ENCODE data around the gene KCTD3. TPM values are rescaled to one million over a fixed set of nuclear protein-coding genes. Genes with fewer than 3 reads are reported as not detected.
A peak's percentile ranks its signal among the peaks of the same experiment; 100 is the strongest.

KCTD3 gene
- polyA plus RNA-seq, 1 donor from 2014 or later, result 1.3 TPM

DNA sequence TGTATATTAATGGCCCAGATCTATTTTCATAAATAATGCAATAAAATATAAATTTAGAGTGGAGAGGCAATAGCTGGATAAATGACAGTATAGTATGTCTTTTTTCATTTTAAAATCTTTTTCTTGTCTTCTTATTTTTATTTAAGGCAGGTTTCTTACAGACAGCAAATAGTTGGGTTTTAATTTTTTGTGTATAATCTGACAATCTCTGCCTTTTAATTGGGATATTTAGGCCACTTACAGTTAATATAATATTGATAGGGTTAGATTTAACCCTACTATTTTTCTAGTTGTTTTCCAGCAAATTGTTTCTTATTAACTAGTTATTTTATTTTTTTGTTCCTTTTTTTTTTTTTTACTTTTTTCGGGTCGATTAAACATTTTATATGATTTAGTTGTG lies 23.3 kb upstream of the KCTD3 start:
- H3K4me3 Mint-ChIP-seq, result no peak overlapping the region
- H3K4me1 Mint-ChIP-seq, result no peaks in the 10 kb centered on the region
- H3K9me3 Mint-ChIP-seq, result peaks cover 0 to 2% (median 0%) of the 10 kb centered on the region in 3 donors
- H3K27me3 Mint-ChIP-seq, result peaks cover 2% of the 10 kb centered on the region
- H3K36me3 Mint-ChIP-seq, result no peaks in the 10 kb centered on the region
- H3K27ac Mint-ChIP-seq, result no peak overlapping the region

DNA sequence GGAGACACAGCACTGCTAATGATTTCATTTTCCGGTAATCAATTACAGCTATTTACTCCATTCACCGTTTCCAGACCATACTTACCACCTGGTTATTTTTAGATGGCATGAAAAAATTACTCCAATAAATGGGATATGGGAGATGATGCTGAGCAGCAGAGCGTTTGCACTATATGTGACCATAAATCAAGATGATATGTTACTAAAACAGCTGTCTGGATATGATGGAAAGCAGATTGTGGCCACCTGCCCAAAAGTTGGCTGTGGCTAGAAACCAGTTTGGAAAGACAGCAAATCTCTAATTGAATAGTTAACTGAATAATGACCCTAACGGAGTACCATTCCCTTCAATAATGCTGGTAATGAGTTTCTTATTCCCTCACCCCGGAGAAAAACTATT lies 22.5 kb upstream of the KCTD3 start:
- H3K4me3 Mint-ChIP-seq, result no peak overlapping the region
- H3K4me1 Mint-ChIP-seq, result no peaks in the 10 kb centered on the region
- peaks cover 0 to 4% (median 0%) of the 10 kb centered on the region in 3 donors for H3K9me3 Mint-ChIP-seq
- H3K36me3 Mint-ChIP-seq, result no peaks in the 10 kb centered on the region
- peaks cover 2% of the 10 kb centered on the region for H3K27me3 Mint-ChIP-seq
- no peak overlapping the region for H3K27ac Mint-ChIP-seq

DNA sequence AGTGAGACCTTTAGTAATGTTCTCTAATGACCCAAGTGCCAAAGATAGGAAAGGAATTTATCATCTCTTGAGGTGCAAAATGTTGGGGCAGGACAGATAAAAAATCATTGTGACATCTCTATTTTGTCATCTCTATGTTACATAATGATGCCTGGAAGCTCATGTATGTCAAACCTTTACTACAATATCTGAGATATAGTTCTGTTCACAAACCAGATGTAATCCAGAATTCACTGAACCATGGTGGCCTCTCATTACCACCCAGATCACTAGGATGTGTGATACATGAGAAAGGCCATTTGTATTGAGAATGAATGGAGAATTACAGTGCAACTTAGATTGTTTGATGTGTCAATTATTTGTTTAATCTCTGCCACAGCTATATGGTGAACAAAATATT lies 22.0 kb upstream of the KCTD3 start:
- Mint-ChIP-seq H3K9me3 (peaks cover 0 to 4% (median 0%) of the 10 kb centered on the region in 3 donors), H3K27me3 (peaks cover 2% of the 10 kb centered on the region), H3K36me3 (no peaks in the 10 kb centered on the region), H3K4me3 (no peak overlapping the region), H3K27ac (no peak overlapping the region), H3K4me1 (no peaks in the 10 kb centered on the region)

DNA sequence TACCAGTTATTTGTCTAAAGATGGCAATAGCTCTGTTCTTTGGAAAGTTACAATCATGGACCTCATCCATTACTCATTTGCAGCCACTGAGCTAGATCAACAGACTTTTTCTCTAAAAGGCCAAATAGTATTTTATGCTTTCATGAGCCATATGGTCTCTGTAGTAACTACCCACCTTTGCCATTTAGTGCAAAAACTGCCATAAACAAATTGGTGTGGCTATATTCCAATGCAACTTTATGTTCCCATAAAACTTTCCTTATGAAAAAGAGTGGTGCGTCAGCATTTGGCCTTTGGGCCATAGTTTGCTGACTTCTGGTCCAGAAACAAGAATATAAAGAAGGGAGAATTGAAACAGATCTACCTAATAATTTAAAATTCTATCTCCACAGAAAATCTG lies 20.1 kb upstream of the KCTD3 start:
- Mint-ChIP-seq H3K4me3 (no peak overlapping the region), H3K4me1 (no peaks in the 10 kb centered on the region), H3K9me3 (peaks cover 0 to 4% (median 0%) of the 10 kb centered on the region in 3 donors), H3K36me3 (no peaks in the 10 kb centered on the region), H3K27me3 (no peaks in the 10 kb centered on the region), H3K27ac (no peak overlapping the region)

DNA sequence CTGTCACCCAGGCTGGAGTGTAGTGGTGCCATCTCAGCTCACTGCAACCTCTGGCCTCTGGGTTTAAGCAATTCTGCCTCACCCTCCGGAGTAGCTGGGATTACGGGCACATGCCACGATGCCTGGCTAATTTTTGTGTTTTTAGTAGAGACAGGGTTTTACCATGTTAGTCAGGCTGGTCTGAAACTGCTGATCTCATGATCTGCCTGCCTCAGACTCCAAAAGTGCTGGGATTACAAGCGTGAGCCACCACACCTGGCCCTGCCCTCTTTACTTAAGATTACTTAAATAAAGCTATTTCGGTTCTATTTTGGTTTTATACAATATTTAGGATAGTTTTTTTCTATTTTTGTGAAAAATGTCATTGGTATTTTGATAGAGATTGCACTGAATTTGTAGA lies 15.3 kb upstream of the KCTD3 start:
- peaks cover 5 to 7% (median 6%) of the 10 kb centered on the region in 3 donors for H3K9me3 Mint-ChIP-seq
- peaks cover 2% of the 10 kb centered on the region for H3K36me3 Mint-ChIP-seq
- no peak overlapping the region for H3K4me3 Mint-ChIP-seq
- H3K27ac Mint-ChIP-seq, result no peak overlapping the region
- H3K4me1 Mint-ChIP-seq, result no peaks in the 10 kb centered on the region
- H3K27me3 Mint-ChIP-seq, result no peaks in the 10 kb centered on the region

DNA sequence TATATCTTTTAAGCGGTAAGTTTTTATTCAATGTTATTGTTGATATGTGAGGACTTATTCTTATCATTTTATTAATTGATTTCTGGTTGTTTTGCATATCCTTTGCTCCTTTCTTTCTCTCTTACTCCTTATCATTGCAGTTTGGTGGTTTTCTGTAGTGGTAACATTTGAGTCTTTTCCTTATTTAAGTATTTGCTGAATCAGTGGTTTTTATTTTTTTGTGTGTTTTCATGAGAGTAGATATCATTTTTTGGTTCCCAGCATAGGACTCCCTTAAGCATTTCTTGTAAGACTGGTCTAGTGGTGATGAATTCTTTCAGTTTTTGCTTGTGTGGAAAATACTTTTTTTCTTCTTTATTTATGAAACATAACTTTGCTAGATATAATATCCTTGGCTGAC lies 12.2 kb upstream of the KCTD3 start:
- Mint-ChIP-seq H3K27ac (no peak overlapping the region), H3K4me3 (no peak overlapping the region), H3K4me1 (no peaks in the 10 kb centered on the region), H3K27me3 (no peaks in the 10 kb centered on the region), H3K9me3 (peaks cover 5 to 11% (median 9%) of the 10 kb centered on the region in 3 donors), H3K36me3 (peaks cover 2% of the 10 kb centered on the region)

DNA sequence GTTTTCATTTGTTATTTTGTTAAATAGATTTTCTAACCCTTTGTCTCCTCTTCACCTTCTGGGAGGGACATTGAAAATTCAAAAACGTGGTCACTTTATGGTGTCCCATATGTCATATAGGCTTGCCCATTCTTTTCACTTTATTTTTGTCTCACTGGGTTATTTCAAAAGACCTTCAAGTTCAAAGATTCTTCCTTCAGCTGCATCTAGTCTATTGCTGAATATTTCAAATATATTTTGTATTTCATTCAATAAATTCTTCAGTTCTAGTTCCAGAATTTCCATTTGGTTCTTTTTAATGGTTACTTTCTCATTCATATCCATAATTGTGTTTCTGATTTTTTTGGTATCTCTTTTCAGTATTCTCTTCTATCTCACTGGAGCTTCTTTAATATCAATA lies 11.6 kb upstream of the KCTD3 start:
- H3K9me3 Mint-ChIP-seq, result peaks cover 5 to 11% (median 9%) of the 10 kb centered on the region in 3 donors
- no peak overlapping the region for H3K27ac Mint-ChIP-seq
- peaks cover 2% of the 10 kb centered on the region for H3K36me3 Mint-ChIP-seq
- H3K27me3 Mint-ChIP-seq, result no peaks in the 10 kb centered on the region
- H3K4me3 Mint-ChIP-seq, result no peak overlapping the region
- H3K4me1 Mint-ChIP-seq, result no peaks in the 10 kb centered on the region

DNA sequence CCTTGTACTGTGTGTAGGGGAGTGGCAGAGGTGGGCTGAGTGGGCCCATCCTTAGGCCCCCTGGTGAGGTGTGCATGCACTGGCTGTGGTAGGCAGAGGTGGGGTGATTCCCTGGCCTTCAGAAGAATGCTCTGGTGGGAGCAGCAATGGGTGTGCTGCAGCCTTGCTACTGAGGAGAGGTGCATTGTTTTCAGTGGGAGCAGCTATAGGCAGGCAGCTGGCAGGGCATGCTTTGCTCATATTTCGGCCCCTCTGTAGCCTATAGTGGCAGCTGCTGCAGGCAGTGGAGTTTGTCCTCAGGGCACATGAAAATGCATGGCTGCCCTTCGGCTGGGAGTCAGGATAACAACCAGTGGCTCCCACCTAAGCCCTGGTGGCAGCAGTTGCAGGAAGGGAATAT lies 10.1 kb upstream of the KCTD3 start:
- Mint-ChIP-seq H3K36me3 (peaks cover 2% of the 10 kb centered on the region), H3K27me3 (peaks cover 4% of the 10 kb centered on the region), H3K4me1 (no peaks in the 10 kb centered on the region), H3K27ac (no peak overlapping the region), H3K4me3 (no peak overlapping the region), H3K9me3 (peaks cover 5 to 11% (median 9%) of the 10 kb centered on the region in 3 donors)

DNA sequence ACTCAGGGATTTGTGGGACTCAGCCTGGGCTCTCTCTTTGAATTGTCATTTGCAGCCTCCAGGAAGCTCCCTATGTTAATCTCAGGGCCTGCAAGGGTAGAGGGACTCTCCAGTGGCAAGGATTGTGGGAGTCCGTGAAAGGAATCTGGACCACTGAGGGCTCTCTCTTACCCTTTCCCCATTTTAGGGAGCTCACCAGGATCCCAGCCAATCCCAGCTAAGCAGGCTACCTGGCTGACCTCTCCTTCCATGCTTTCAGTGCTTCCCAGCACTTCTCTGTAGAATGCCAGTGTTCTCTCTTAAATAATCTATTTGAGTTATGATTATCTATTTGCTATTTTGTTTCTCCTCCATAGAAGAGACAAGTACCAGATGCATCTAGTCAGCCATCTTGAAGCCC lies 9.6 kb upstream of the KCTD3 start:
- H3K36me3 Mint-ChIP-seq, result peaks cover 2% of the 10 kb centered on the region
- H3K9me3 Mint-ChIP-seq, result peaks cover 5 to 11% (median 9%) of the 10 kb centered on the region in 3 donors
- H3K4me3 Mint-ChIP-seq, result no peak overlapping the region
- peaks cover 4% of the 10 kb centered on the region for H3K27me3 Mint-ChIP-seq
- H3K27ac Mint-ChIP-seq, result no peak overlapping the region
- no peaks in the 10 kb centered on the region for H3K4me1 Mint-ChIP-seq

DNA sequence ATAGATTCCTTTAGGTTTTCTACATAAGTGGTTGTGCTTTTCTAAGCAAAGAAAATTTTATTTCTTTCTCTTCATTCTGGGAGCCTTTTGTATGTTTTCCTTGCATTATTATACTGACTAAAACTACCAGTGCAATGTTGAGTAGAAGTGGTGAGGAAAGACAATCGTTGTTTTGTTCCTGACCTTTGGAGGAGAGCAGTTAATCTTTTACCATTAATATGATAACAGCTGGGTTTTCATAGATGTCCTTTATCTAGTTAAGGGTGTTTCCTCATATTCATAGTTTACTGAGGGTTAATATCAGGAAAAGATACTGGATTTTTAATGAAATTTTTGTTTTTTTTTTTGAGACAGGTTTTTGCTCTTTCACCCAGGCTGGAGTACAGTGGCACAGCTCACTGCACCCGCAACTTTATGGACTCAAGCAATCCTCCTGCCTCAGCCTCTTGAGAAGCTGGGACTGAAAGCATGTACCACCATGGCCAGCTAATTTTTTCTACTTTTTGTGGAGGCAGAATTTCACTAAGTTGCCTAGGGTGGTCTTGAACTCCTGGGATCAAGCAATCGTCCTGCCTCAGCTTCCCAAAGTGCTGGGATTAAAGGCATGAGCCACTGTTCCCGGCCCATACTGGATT lies 9.0 kb upstream of the KCTD3 start:
- Mint-ChIP-seq H3K36me3 (peaks cover 2% of the 10 kb centered on the region), H3K4me1 (no peaks in the 10 kb centered on the region), H3K27ac (no peak overlapping the region), H3K4me3 (no peak overlapping the region), H3K9me3 (peaks cover 5 to 11% (median 9%) of the 10 kb centered on the region in 3 donors), H3K27me3 (peaks cover 4% of the 10 kb centered on the region)

DNA sequence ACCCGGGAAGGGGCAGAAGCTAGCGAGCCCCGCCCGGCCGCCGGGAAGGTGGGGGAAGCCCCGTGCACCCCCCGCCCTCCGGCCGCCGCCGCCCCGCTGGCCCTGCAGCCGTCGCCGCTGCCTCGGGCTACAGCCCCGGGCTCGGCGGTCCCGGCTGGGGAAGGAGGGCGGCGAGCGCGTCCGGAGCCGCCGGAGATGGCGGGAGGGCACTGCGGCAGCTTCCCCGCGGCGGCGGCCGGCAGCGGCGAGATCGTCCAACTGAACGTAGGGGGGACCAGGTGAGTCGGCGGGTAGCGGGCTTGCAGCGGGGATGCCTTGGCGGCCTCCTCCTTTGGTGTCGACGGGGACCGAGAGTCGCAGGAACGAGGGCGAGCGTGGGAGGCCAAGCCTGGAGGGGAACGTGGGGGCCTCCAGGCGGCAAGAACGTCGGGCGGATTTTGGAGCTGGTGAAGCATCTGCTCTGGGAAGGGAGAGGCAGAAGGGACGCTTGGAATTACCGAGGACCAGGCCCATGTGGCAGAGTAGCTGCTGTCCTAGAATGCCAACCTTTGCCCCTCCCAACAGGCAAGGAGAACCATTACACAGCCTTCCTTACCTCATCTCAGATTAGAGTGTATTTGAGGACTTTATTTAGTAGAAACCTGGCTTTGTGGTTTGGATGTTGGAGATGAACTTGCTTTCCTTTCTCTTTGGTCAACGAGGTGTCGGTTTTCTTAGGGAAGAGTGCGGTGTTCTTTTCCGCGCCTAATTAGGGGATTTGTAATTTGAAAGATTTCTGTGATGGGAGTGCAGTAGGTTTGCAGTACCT lies 591 bp downstream of the KCTD3 start:
- Mint-ChIP-seq H3K27ac (peak overlapping the region in 1 of 3 donors; percentile 87), H3K4me1 (peaks cover 9 to 17% (median 10%) of the 10 kb centered on the region in 3 donors)

DNA sequence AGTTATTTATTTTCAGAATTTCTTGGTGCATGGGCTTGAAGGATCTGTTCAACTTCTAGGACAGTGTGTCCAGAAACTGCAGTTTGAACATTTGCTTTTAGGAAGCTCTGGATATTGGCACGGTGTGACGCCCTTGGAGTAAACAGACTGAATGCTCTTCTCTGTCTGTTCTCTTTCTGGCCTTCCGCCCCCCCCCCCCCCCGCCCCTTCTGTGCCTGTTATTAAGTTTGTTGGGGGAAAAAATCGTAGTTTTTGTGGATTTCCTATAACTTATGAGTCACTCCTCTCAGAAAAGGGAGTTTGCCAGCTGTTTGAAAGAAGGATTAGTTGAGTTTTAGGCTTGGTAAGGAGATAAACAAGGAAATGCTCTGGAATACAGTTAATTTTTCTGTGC lies 1.2 kb downstream of the KCTD3 start:
- H3K27ac Mint-ChIP-seq, result peak overlapping the region in 1 of 3 donors; percentile 87
- H3K27me3 Mint-ChIP-seq, result peaks cover 4% of the 10 kb centered on the region
- H3K4me3 Mint-ChIP-seq, result peak overlapping the region; percentile 85 to 97 (median 90)
- H3K9me3 Mint-ChIP-seq, result no peaks in the 10 kb centered on the region
- no peaks in the 10 kb centered on the region for H3K36me3 Mint-ChIP-seq
- peaks cover 9 to 17% (median 10%) of the 10 kb centered on the region in 3 donors for H3K4me1 Mint-ChIP-seq

More for the DNA sequence above, 591 bp downstream of the KCTD3 start:
- peak overlapping the region; percentile 85 to 97 (median 92) for H3K4me3 Mint-ChIP-seq
- no peaks in the 10 kb centered on the region for H3K9me3 Mint-ChIP-seq
- peaks cover 4% of the 10 kb centered on the region for H3K27me3 Mint-ChIP-seq
- no peaks in the 10 kb centered on the region for H3K36me3 Mint-ChIP-seq

DNA sequence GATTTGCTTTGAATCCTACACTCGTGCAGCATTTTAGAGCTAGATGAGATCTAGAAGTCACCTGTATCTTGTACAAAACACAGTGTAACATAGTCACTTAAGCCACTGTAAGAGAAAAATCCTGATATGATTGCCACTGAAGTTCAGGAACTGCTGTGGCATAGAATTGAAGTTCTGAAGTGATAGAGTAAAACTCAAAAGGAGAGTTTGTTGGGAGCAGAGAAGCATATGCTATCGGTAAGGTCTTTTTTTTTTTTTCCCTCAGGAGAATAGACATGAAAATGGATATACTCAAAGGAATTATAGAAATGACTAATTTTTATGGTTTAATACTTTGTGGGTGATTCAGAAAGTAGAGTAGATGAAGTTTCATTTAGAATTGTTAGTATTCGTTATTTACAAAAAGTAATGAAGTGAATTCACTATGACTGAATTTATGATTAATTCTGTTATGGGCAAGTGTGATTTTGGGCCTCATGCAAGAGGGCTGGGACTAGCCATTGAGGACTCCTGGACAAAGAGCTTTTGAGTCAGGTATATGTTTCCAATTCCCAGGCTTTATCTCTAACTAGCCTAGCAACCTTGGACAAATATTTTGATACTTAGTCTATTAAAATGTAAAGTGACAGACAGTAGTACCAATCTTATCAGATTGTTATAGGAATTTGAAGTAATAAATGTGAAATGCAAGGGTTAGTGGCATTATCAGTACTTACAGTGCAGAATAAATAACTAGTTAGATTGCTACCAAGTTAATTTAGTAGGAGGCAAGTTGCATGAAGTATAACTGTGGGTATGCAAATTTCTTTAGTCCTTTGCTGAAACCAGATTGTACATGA lies 3.1 kb downstream of the KCTD3 start:
- H3K4me3 Mint-ChIP-seq, result peak overlapping the region in 2 of 4 donors; percentile 4 to 23
- H3K27ac Mint-ChIP-seq, result no peak overlapping the region
- H3K9me3 Mint-ChIP-seq, result no peaks in the 10 kb centered on the region
- peaks cover 4% of the 10 kb centered on the region for H3K27me3 Mint-ChIP-seq
- H3K4me1 Mint-ChIP-seq, result peaks cover 9 to 17% (median 10%) of the 10 kb centered on the region in 3 donors
- no peaks in the 10 kb centered on the region for H3K36me3 Mint-ChIP-seq

DNA sequence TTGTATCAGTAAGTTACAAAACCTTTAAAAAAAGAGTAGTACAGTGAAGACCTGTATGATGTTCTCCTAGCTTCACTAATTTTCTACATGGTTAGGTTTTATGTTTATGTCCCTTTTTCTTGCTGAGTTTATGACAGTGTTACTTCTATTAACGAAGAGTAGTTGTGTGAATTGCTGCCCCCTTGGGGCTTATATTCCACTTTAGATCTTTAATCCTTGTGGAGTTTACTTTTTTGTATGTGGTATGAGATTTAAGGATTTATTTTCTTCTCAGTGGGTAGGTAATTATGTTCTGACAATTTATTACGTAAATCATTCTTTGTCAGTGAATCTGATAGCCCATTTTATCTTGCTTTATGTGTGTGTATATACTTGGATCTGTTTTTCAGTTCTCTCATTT lies 14.8 kb downstream of the KCTD3 start:
- Mint-ChIP-seq H3K36me3 (peaks cover 3% of the 10 kb centered on the region), H3K9me3 (peaks cover 2 to 5% (median 4%) of the 10 kb centered on the region in 3 donors), H3K4me1 (peaks cover 0 to 2% (median 0%) of the 10 kb centered on the region in 3 donors), H3K4me3 (no peak overlapping the region), H3K27me3 (no peaks in the 10 kb centered on the region), H3K27ac (no peak overlapping the region)

DNA sequence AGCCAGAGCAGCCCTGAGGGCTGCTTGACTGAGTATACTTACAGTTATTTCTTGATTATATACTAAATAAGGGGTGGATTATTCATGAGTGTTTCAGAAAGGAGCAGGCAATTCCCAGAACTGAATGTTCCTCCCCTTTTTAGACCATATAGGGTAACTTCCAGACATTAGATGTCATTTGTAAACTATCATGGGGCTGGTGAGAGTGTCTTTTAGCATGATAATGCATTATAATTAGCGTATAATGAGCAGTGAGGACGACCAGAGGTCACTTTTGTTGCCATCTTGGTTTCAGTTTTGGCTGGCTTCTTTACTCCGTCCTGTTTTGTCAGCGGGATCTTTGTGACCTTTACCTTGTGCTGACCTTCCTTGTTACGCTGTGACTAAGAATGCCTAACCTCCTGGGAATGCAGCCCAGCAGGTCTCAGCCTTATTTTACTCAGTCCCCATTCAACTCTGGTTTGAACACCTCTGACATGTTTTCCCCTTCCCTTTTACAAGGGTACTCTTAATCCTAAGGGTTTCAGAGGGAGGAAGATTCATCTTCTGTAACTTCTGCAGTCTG lies 16.2 kb downstream of the KCTD3 start:
- Mint-ChIP-seq H3K9me3 (peaks cover 2 to 5% (median 4%) of the 10 kb centered on the region in 3 donors), H3K27me3 (no peaks in the 10 kb centered on the region), H3K4me3 (no peak overlapping the region), H3K4me1 (peaks cover 0 to 2% (median 0%) of the 10 kb centered on the region in 3 donors), H3K27ac (no peak overlapping the region), H3K36me3 (peaks cover 3% of the 10 kb centered on the region)

Data from IgD-negative memory B cell (primary cell).